Adrenal gland (tissue), 12 donors: ENCODE measurements around the gene MIER2. TPM values are rescaled to one million over a fixed set of nuclear protein-coding genes. Genes with fewer than 3 reads are reported as not detected.

Experiments used
- DNase-seq, 7 donors: peaks; one replicate each; pipeline ENCODE4 v3.0.0-alpha.2; 2019 to 2020
- H3K27ac ChIP-seq, 5 donors: fragments of 200-600 bp; sonication (generic) in 4 of 5; 1 replicate in 3 of 5; 2 replicates in 2 of 5; pipeline versions ENCODE4 v1.5.1 to v1.8.0; 2016 to 2020; ENCODE audit warnings: mild to moderate bottlenecking in 1 of 5
- H3K27me3 ChIP-seq: fragments of 200-600 bp; 2 replicates; pipeline ENCODE4 v1.8.0; 2021
- H3K36me3 ChIP-seq, 2 donors: fragments of 200-600 bp; replicated peaks in 1 of 2; 1 replicate in 1 of 2; 2 replicates in 1 of 2; pipeline versions ENCODE4 v1.5.1 to v1.8.0; 2018 to 2022
- H3K4me1 ChIP-seq, 2 donors: fragments of 200-600 bp; replicated peaks in 1 of 2; 1 replicate in 1 of 2; 2 replicates in 1 of 2; pipeline versions ENCODE4 v1.5.1 to v1.8.0; 2018 to 2021
- H3K4me3 ChIP-seq, 4 donors: fragments of 200-600 bp; sonication (generic) in 3 of 4; one replicate each; pipeline ENCODE4 v1.5.1; 2016 to 2018
- H3K9me3 ChIP-seq, 3 donors: fragments of 200-600 bp; sonication (generic) in 1 of 3; replicated peaks in 1 of 3; 1 replicate in 2 of 3; 2 replicates in 1 of 3; pipeline versions ENCODE4 v1.5.1 to v1.8.0; 2016 to 2021
- CTCF ChIP-seq, 6 experiments: fragments of 450-650 bp in 4 of 6; fragments of 200-600 bp in 2 of 6; sonication (generic) in 1 of 6; IDR thresholded peaks; 1 replicate in 5 of 6; 2 replicates in 1 of 6; pipeline versions ENCODE4 v1.5.1 to v1.8.0; 2016 to 2021; ENCODE audit warnings: antibody characterized with exemption in 6 of 6, mild to moderate bottlenecking in 2 of 6, moderate library complexity in 1 of 6
- POLR2A ChIP-seq, 2 donors: fragments of 450-650 bp; IDR thresholded peaks; one replicate each; pipeline ENCODE4 v1.6.1; 2017; ENCODE audit warnings: antibody characterized with exemption in 2 of 2, mild to moderate bottlenecking in 2 of 2, moderate library complexity in 1 of 2
- WGBS, 4 donors: extraction: QIAGEN DNeasy Blood & Tissue Kit in 2 of 4; methylation state at CpG; one replicate each; pipeline versions ENCODE4 v1.1.5 to v1.1.7; 2013 to 2017; 5-methylcytosine and 5-hydroxymethylcytosine counted together
- intact Hi-C, 2 donors: fragments of 100-400 bp; cut with DNase I; formaldehyde crosslinking; loops; one replicate each; pipeline versions ENCODE4 v1.14.1 to v1.15.0; 2022 to 2023
- polyA plus RNA-seq, 3 donors: library from polyadenylated mRNA; stranded (reverse); fragments of 200-250 nt in 2 of 3; fragments of 350-450 nt in 1 of 3; fragmentation: Illumina TruSeq in 1 of 3; extraction: RNeasy Lipid Tissue Mini Kit (QIAGEN cat#74804) in 1 of 3; gene quantifications; one replicate each; pipeline ENCODE4 v1.2.3, GENCODE V29; 2013 to 2014
- total RNA-seq, 9 donors: library from RNA; depleted of rRNA in 4 of 9; stranded (reverse); fragments of >200 nt in 4 of 9; fragments of 120-200 nt in 1 of 9; fragmentation: NEBNext Ultra II Directional in 1 of 9; extraction: Animal tissue kit (Norgen Biotek cat#: 25700) in 1 of 9; gene quantifications; one replicate each; pipeline versions ENCODE4 v1.1.0 to v1.2.4, GENCODE V29; 2013 to 2023
- donor health status: healthy with polysubstance abuse.
- donor health status: Bipolar disorder and iron deficiency.
- donor health status: DM: yes; HTN: yes; CAD: no.
- donor health status: DM: no; HTN: no; CAD: no.
- donor health status: DM: no; HTN: no; CAD: no.
- donor health status: DM: yes; HTN: yes; CAD: no.

The MIER2 gene
- total and polyA plus RNA-seq, 12 donors, result 10.8 to 33.9 (median 18.2) TPM

DNA sequence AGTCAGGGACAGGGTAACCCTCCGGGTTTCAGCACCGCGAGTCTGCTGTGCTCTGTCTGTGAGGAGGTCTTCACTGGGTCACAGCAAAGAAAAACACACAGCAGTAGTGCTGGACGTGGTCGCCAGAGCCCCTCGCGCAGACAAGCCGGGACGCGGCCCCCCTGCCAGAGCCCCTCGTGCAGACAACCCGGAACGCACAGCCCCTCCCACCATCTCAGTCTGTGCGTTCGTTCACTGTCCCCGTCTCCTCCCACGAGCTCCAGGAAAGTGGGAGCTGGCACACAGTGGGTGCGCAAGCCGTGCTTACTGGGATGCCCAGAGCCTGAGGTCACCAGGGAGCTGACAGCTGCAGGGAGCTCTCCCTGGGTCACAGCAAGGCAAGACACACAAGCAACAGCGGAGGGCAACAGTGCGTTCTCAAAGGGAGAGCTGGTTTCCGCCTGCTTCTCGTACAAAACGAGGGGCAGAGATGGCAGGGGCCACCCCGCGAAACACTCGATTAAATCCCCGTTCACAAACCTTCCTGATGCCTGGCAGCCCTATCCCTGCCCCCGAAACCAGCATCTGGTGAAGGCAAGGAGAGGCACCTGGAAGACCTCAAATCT, 50.2 kb downstream of the MIER2 start:
- TF ChIP-seq CTCF (IDR thresholded peaks at IDR 0.05), result no peak
- no peak for TF ChIP-seq POLR2A (IDR thresholded peaks at IDR 0.05)
- intact Hi-C loops, result no loop called here
- no peak for DNase-seq
- Histone ChIP-seq H3K27ac (no peak overlapping the region), H3K9me3 (no peaks in the 10 kb centered on the region), H3K36me3 (no peaks in the 10 kb centered on the region), H3K27me3 (peaks cover 21% of the 10 kb centered on the region), H3K4me1 (peaks cover 11 to 19% of the 10 kb centered on the region in 2 donors), H3K4me3 (no peak overlapping the region)
- 5 to 36% (median 11%) methylated on average over 15 to 29 of the region's 29 CpGs for WGBS, 4 donors

GRCh38 chr19:293436-294110, 51.0 kb downstream of the MIER2 start:
- 74 to 95% (median 82%) methylated on average over 8 to 14 of the region's 14 CpGs for WGBS, 4 donors

DNA sequence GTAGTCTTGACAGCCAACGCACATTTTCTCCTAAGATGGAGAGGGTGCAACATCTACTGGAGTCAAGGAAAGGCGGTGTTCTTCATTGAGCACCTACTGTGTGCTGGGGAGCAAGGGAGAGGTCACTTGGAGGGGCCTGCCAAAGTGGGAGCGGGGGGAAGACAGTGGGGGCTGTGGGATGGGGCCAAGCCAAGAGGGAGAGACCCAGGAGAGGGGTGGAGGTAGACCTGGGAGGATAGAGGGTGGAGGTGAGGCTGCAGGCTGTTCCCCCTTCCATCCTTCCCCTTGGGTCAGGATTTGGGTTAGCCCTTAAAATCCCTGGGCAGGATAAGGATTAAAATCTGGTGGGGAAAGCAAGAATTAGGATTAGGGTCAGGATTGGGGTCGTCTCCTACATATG, 51.6 kb downstream of the MIER2 start:
- Histone ChIP-seq H3K27me3 (peaks cover 21% of the 10 kb centered on the region), H3K4me1 (peaks cover 11 to 19% of the 10 kb centered on the region in 2 donors), H3K4me3 (no peak overlapping the region), H3K36me3 (no peaks in the 10 kb centered on the region), H3K27ac (no peak overlapping the region), H3K9me3 (no peaks in the 10 kb centered on the region)
- intact Hi-C loops, result no loop called here
- 79 to 94% (median 91%) methylated on average over 4 of the region's 4 CpGs for WGBS, 4 donors
- DNase-seq, result no peak
- TF ChIP-seq POLR2A (IDR thresholded peaks at IDR 0.05) (no peak), CTCF (IDR thresholded peaks at IDR 0.05) (no peak)

More at GRCh38 chr19:293436-294110, 51.0 kb downstream of the MIER2 start:
- H3K27me3 ChIP-seq, result peaks cover 21% of the 10 kb centered on the region
- H3K36me3 ChIP-seq, result no peaks in the 10 kb centered on the region
- H3K9me3 ChIP-seq, result no peaks in the 10 kb centered on the region
- DNase-seq, result no peak
- intact Hi-C loops, result no loop called here
- no peak for TF ChIP-seq POLR2A (IDR thresholded peaks at IDR 0.05)
- TF ChIP-seq CTCF (IDR thresholded peaks at IDR 0.05), result no peak
- no peak overlapping the region for H3K27ac ChIP-seq
- H3K4me1 ChIP-seq, result peaks cover 11 to 19% of the 10 kb centered on the region in 2 donors
- no peak overlapping the region for H3K4me3 ChIP-seq

DNA sequence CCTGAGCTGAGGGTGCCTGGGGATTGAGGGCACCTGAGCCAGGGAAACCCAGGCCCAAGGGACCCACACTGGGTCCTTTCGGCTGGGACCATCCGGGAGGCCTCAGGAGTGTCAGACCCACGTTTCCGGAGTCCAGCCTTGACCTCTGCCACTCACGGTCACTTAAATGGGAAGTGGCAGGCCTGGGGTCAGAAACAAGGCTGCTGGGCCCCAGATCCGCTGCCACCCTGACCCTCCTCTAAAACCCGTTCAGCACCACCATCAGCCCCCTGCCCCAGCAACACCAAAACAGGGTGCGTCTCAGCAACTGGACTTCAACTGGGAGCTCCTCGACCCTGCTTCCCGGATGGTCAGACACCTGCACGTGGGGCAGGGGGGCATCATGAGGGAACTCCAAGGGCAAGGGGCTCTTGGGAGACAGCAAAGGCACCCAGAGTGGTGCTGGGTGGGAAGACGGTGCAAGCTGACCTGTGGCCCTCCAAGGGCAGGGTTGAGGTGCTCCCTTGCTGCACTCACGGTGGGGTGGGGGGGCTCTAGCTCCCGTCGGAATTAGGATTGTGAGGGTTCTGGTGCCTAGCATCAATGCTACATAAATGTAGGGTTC, 52.2 kb downstream of the MIER2 start:
- DNase-seq, result no peak
- H3K4me3 ChIP-seq, result no peak overlapping the region
- H3K9me3 ChIP-seq, result no peaks in the 10 kb centered on the region
- TF ChIP-seq CTCF (IDR thresholded peaks at IDR 0.05) (no peak), POLR2A (IDR thresholded peaks at IDR 0.05) (no peak)
- no peak overlapping the region for H3K27ac ChIP-seq
- H3K4me1 ChIP-seq, result peaks cover 11 to 19% of the 10 kb centered on the region in 2 donors
- intact Hi-C loops, result no loop called here
- WGBS, 4 donors, result 65 to 82% (median 80%) methylated on average over 6 to 15 of the region's 15 CpGs
- no peaks in the 10 kb centered on the region for H3K36me3 ChIP-seq
- peaks cover 21% of the 10 kb centered on the region for H3K27me3 ChIP-seq
